Frontal cortex (tissue), 4 donors: ENCODE data around the gene HERC4. TPM values are rescaled to one million over a fixed set of nuclear protein-coding genes. Genes with fewer than 3 reads are reported as not detected.
"Not testable (repeated sequence)": the region's sequence is repeated elsewhere in the genome, so short reads cannot be mapped to it uniquely, and the experiment has no call there.

Source experiments
- DNase-seq, 2 donors: peaks; one replicate each; pipeline ENCODE4 v3.0.0; 2012; ENCODE audit warnings: low spot score in 2 of 2
- FAIRE-seq: peaks from 2 replicates; lab custom pipeline; 2012; peaks lifted over from hg19 to GRCh38; lab: Jason Lieb, UNC
- total RNA-seq: library from RNA; depleted of rRNA; stranded (reverse); fragments of >200 nt; gene quantifications from one replicate; pipeline ENCODE4 v1.2.3, GENCODE V29; 2014
- donor health status: control.
- donor health status: control.
- donor health status: control.

Gene HERC4
- total RNA-seq, 1 donor from 2014 or later, result 72.6 TPM

GRCh38 chr10:68067029-68067428 lies 8.1 kb downstream of the HERC4 start:
- FAIRE-seq (no peak), DNase-seq (no peak)

DNA sequence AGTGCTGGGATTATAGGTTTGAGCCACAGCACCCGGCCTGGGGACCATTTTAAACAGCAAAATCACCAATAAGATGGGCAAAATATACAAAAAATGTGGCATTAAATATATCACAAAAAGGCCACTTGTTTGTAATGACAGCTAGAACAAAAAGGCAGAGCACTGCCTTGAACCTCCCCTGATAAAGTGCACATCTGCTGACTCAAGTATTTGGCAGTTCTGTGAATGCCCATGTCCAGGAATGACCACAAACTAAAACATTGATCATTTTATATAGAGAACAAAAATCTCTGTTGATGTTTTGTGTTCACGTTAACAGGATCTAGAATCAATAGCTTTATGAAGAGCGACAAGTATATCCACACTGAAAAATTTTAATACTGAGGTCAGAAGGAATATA lies 21.5 kb downstream of the HERC4 start:
- DNase-seq (no peak), FAIRE-seq (no peak)

DNA sequence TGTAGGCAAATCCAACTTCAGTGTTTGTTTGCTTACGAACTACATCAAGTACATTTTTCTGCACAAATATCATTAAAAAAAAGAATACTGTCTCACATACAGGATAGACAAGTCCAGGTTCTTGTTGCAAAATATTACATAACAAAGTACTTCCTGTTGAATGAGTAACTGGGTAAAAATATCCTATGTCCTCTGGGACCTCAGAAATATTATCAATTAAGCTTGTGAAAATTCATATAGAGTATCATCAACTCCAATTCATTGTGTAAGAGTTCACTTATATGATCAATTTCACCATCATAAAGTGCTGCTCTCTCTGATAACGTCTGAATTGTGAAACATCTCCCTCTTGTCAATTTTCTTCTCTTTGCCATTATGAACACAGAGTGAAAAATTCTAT lies 22.6 kb downstream of the HERC4 start:
- DNase-seq, result no peak
- no peak for FAIRE-seq

DNA sequence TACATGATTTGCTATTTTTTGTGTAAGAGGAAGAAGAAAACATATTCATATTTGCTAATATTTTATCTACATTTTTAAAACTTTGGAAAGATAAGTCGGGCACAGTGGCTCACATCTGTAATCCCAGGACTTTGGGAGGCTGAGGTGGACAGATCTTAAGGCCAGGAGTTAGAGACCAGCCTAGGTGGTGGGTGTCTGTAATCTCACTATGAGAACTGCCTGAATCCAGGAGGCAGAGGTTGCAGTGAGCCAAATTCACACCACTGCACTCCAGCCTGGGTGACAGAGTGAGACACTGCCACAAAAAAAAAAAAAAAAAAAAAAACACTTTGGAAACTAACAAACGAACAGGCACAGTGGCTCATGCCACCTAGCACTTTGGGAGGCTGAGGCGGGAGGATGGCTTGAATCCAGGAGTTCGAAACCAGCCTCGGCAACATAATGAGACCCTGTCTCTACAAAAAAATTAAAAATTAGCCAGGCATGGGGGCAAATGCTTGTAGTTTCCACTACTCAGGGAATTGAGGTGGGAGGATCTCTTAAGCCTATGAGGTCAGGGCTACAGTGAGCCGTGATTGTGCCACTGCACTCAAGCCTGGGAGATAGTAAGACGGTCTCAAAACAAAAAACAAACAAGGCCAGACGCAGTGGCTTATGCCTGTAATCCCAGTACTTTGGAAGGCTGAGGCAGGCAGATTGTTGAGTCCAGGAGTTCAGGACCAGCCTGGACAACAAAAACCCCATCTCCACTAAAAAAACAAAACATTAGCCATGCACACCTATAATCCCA lies 25.6 kb downstream of the HERC4 start:
- no peak for DNase-seq
- FAIRE-seq, result no peak

- no peak for FAIRE-seq
- no peak for DNase-seq
These were observed 27.3 kb downstream of the HERC4 start for GRCh38 chr10:68047554-68048327.

GRCh38 chr10:68047122-68047521 lies 28.0 kb downstream of the HERC4 start:
- FAIRE-seq (no peak), DNase-seq (no peak)

- FAIRE-seq (no peak), DNase-seq (no peak)
These were observed 28.4 kb downstream of the HERC4 start for GRCh38 chr10:68046642-68047041.

DNA sequence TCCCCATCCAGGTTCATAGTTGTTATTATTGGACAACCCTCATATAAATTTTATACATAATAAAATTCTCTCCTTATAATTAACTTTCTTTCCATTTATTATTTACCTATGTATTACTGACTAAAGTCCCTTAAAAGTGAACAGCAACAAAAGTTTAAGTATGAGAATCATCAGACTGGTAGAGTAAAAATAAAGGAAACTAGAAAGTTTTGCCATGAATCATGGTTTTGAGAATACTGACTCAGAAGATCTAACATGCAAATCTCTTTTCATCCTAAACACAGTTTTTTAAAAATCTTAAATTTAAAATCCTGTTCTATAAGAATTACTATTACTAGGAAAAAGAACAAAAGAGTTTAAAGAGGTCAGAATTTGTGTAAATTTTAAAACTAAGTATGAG lies 32.1 kb downstream of the HERC4 start:
- DNase-seq, result no peak
- FAIRE-seq, result no peak

DNA sequence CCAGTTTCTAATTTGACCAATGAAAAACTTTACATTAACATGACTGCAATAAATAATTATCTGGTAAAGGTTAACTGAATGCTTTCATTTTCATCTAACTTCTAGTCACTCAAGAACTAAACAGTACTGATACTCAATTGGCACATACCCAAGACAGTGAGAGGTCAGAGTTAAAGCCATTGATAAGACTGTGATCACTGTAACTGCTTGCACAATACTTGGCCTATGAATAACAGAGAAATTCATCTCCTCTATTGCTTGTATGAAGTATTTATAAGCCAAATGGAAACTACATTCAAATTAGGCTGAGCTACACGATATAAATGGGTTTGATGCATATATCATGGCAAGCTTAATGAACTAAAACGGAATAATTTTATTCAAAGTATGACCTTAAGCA lies 43.0 kb downstream of the HERC4 start:
- no peak for FAIRE-seq
- DNase-seq, result no peak

DNA sequence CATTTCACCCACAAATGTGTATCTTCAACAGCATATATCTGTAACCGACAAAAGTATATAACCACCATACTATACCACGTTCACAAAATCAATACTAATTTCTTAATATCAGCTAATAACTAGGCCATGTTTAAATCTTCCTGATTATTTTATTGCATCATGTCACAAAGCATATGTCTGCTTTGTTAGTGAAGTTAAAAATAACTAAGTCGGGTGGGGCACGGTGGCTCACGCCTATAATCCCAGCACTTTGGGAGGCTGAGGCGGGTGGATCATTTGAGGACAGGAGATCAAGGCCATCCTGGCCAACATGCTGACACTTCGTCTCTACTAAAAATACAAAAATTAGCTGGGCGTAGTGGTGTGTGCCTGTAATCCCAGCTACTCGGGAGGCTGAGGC lies 47.7 kb downstream of the HERC4 start:
- DNase-seq (no peak), FAIRE-seq (no peak)

- no peak for DNase-seq
- FAIRE-seq, result no peak
These were observed 51.8 kb downstream of the HERC4 start for GRCh38 chr10:68023292-68023691.

DNA sequence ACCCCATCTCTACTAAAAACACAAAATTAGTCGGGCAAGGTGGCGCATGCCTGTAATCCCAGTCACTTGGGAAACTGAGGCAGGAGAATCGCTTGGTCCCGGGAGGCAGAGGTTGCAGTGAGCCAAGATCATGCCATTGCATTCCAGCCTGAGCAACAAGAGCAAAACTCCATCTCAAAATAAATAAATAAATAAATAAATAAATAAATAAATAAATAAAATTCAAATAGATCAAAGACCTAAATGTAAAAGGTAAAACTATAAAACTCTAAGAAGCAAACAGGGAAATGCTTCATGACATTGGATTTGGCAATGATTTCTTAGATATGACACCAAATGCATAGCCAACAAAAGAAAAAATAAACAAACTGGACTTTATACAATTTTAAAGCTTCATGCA lies 52.8 kb downstream of the HERC4 start:
- not testable (repeated sequence) for FAIRE-seq, DNase-seq

DNA sequence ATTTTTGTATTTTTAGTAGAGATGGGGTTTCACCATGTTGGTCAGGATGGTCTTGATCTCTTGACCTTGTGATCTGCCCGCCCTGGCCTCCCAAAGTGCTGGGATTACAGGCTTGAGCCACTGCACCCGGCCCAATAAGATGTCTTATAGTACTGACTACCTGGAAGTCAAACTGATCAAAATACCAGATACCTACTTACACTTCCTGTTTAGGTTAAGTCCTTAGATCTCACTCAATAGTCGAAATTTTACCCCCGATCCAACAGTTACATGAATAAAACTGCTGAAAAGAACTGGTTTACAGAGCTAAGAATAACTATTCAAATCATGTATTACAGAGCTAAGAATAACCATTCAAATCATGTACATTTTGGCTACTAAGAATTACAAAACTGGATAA lies 58.6 kb downstream of the HERC4 start:
- not testable (repeated sequence) for DNase-seq, FAIRE-seq

DNA sequence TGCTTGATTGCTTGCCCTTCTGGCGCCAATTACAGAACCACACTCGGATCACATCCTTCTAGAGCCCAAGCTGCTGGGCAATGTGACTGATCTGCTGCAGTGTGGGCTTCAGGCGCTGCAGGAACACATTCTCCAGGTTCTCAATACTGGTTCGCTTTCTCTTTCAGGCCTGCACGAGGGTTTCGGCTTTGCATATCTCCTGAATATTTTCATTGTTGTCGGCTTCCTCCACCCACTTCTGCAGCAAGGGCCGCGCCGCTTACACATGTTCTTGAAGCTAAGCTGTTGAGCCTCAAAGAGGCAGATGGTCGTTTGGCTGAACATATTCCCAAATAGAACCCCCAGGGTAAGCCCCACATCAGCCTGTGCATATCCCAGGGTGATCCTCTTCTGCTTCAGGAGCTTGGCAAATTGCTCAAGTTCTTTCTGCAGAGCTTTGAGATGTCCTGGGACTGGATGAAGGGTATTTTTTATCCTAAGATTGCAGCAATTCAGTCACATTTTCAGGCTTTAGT lies 64.6 kb downstream of the HERC4 start:
- DNase-seq (no peak), FAIRE-seq (no peak)

- FAIRE-seq (no peak), DNase-seq (no peak)
These were observed 67.7 kb downstream of the HERC4 start for GRCh38 chr10:68007356-68007755.

- FAIRE-seq (no peak), DNase-seq (no peak)
These were observed 73.5 kb downstream of the HERC4 start for GRCh38 chr10:68001539-68001938.

DNA sequence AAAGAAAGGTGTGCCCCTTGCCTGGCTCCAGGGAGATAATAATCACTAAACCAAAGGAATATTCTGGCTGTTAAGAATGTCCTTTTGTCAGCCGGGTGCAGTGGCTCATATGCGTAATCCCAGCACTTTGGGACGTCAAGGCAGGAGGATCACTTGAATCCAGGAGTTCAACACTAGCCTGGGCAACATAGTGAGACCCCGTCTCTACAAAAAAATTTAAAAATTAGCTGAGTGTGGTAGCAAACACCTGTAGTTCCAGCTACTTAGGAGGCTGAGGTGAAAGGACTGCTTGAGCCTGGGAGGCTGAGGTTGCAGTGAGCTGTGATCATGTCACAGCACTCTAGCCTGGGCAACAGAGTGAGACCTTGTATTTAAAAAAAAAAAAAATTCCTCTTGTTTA lies 74.1 kb downstream of the HERC4 start:
- no peak for FAIRE-seq

GRCh38 chr10:67990093-67990492 lies 85.0 kb downstream of the HERC4 start:
- DNase-seq, result no peak
- FAIRE-seq, result no peak

More for the DNA sequence above, 74.1 kb downstream of the HERC4 start:
- DNase-seq, result no peak

- FAIRE-seq, result no peak
These were observed 86.5 kb downstream of the HERC4 start for GRCh38 chr10:67988606-67989005.

GRCh38 chr10:67982603-67983002 lies 92.5 kb downstream of the HERC4 start:
- DNase-seq, FAIRE-seq: not testable (repeated sequence)

More at GRCh38 chr10:67988606-67989005, 86.5 kb downstream of the HERC4 start:
- DNase-seq, result no peak

DNA sequence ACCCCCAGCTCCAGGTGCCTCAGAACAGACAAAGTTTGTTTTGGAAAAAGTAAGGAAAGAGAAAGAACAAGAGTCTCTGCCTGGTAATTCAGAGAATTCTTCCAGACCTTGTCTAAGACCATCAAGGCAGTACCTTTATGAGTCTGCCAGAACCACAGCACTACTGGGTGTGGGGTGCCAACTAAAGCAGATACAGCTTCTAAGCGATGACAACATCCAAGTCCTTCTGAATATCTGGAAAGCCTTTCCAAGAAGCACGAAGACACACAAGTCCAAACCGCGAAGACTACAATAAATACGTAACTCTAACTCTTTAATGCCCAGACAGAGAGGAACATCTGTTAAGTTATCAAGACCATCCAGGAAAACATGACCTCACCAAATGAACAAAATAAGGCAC lies 96.3 kb downstream of the HERC4 start:
- no peak for DNase-seq
- no peak for FAIRE-seq
